ENCODE measurements around the gene GIMAP4.
"Not testable (repeated sequence)": the region's sequence is repeated elsewhere in the genome, so short reads cannot be mapped to it uniquely, and the experiment has no call there.

The GIMAP4 gene

DNA sequence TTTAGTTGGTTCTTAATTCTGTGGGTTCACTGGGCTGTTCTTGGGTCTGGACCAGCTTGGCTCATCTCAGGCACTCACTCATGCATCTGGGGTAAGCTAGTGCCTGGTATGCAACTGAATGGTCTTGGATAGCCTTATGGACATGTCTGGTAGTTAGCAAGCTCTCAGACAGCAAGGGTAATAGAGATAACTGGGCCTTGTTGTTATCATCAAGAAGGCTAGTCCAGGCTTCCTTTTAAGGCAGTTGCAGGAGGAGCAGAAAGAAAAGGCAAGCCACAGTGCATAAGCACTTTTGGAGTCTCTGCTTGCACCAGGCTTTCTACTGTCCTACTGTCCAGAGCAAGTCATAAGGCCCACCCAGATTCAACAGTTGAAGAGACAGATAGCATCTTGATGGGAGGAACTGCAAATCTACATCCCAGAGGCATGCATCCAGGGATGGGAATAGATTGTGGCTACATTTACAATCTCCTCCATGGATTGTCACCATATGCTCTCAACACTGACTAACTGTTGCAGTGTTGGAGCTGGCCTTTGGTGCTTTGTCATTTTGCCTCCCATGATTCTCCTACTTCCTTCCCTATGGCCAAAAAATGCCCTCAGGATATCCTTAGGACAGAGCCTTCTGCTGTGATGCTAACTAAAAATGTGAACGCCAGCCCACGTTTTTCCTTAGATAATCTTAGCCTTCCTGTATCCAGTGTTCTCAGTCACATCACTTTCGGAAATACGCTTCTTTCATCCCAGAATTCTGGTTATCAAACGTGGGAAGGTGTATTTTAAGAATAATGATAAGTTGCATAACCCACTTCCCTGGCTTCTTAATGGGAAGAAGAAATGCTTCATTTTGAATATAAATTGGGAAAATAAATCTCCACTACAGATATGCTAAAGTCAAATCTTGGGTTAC lies 3.6 kb downstream of the GIMAP4 start:
- CTCF ChIA-PET = no interaction called here
- TF ChIP-seq, protein P1, sequence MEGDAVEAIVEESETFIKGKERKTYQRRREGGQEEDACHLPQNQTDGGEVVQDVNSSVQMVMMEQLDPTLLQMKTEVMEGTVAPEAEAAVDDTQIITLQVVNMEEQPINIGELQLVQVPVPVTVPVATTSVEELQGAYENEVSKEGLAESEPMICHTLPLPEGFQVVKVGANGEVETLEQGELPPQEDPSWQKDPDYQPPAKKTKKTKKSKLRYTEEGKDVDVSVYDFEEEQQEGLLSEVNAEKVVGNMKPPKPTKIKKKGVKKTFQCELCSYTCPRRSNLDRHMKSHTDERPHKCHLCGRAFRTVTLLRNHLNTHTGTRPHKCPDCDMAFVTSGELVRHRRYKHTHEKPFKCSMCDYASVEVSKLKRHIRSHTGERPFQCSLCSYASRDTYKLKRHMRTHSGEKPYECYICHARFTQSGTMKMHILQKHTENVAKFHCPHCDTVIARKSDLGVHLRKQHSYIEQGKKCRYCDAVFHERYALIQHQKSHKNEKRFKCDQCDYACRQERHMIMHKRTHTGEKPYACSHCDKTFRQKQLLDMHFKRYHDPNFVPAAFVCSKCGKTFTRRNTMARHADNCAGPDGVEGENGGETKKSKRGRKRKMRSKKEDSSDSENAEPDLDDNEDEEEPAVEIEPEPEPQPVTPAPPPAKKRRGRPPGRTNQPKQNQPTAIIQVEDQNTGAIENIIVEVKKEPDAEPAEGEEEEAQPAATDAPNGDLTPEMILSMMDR (IDR thresholded peaks at IDR 0.05; ENCODE audit: insufficient read depth, low read length, missing control alignments) = no peak

DNA sequence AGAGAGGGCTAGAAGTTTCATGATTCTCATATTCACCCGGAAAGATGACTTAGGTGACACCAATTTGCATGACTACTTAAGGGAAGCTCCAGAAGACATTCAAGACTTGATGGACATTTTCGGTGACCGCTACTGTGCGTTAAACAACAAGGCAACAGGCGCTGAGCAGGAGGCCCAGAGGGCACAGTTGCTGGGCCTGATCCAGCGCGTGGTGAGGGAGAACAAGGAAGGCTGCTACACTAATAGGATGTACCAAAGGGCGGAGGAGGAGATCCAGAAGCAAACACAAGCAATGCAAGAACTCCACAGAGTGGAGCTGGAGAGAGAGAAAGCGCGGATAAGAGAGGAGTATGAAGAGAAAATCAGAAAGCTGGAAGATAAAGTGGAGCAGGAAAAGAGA lies 5.3 kb downstream of the GIMAP4 start:
- no peak for DNase-seq (ENCODE audit: low read depth, low spot score)
- ChIA-PET POLR2A (no interaction called here), CTCF (no interaction called here)
- TF ChIP-seq, protein P1 (IDR thresholded peaks at IDR 0.05; ENCODE audit: insufficient read depth, low read length, missing control alignments) = no peak
- H3K4me3 ChIP-seq (ENCODE audit: low read depth, low read length) = no peak overlapping the region

More for the DNA sequence above, 3.6 kb downstream of the GIMAP4 start:
- H3K4me3 ChIP-seq (ENCODE audit: low read depth, low read length) = no peak overlapping the region
- POLR2A ChIA-PET = no interaction called here
- no peak for DNase-seq (ENCODE audit: low read depth, low spot score)

DNA sequence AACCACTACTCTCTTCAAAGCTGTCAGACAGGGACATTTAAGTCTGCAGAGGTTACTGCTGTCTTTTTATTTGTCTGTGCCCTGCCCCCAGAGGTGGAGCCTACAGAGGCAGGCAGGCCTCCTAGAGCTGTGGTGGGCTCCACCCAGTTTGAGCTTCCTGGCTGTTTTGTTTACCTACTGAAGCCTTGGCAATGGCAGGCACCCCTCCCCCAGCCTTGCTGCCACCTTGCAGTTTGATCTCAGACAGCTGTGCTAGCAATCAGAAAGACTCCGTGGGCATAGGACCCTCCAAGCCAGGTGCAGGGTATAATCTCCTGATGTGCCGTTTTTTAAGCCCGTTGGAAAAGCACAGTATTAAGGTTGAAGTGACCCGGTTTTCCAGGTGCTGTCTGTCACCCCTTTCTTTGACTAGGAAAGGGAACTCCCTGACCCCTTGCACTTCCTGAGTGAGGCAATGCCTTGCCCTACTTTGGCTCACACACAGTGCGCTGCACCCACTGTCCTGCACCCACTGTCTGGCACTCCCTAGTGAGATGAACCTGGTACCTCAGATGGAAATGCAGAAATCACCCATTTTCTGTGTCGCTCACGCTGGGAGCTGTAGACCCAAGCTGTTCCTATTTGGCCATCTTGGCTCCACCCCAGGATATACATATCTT lies 12.9 kb downstream of the GIMAP4 start:
- DNase-seq (ENCODE audit: low read depth, low spot score); H3K4me3 ChIP-seq (ENCODE audit: low read depth, low read length); POLR2A ChIA-PET; CTCF ChIA-PET: not testable (repeated sequence)

DNA sequence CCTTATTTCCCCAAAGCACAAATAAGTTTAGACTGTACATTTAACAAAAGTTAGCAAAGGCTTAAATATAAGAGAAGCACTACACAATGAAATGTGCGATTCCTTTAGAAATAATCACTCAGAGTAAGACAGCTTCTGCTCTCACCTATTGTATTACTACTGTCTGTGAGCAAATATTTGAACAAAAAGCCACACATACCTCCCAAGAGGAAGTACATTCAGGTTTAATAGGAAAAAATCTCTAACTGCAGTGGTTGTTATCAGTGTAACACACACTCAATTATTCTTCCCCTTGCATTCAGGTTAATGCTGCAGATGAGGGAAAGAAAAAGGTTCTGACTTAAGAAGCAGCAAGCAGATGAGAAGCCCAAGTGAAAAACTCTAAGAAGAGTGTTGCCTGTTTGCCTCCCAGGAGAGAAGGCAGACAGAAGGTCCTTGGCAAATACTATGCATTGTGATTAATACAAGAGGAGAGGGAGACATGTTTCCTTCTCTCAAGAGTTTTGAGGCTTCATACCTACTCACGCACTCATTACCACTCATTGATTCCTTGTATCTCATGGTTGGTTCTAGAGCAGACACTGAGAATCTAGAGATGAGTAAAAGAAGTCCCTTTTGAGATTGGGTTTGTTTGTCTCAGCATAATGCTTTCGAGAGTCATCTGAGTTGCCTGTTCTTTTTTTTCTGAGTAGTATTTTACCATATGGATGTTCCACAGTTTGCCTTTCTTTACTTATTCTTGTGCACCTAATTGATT lies 13.6 kb downstream of the GIMAP4 start:
- TF ChIP-seq, protein P1 (IDR thresholded peaks at IDR 0.05; ENCODE audit: insufficient read depth, low read length, missing control alignments) = no peak
- CTCF ChIA-PET = no interaction called here
- no peak overlapping the region for H3K4me3 ChIP-seq (ENCODE audit: low read depth, low read length)
- DNase-seq (ENCODE audit: low read depth, low spot score) = no peak
- POLR2A ChIA-PET = no interaction called here

DNA sequence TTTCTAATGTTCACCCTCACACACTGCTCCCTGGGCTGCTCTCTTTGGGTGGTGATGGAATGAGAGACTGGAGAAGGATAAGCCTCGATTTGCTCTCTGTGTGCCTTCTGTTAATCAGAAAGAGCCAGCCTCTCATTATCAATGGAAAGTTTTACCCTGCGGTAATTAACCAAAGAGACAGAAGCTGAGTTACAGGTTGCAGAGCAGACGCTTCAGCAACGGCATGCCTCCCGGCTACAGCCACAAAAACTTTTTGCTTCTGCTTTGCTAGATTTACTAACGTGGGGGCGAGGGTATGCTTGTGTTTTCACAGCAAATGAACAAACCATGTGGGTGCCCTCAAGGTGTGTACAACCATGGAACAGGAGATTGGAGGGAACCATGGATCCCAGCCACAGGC lies 18.0 kb downstream of the GIMAP4 start:
- ChIA-PET CTCF (no interaction called here), POLR2A (no interaction called here)
- DNase-seq (ENCODE audit: low read depth, low spot score) = no peak
- H3K4me3 ChIP-seq (ENCODE audit: low read depth, low read length) = no peak overlapping the region
- TF ChIP-seq, protein P1 (IDR thresholded peaks at IDR 0.05; ENCODE audit: insufficient read depth, low read length, missing control alignments) = no peak

DNA sequence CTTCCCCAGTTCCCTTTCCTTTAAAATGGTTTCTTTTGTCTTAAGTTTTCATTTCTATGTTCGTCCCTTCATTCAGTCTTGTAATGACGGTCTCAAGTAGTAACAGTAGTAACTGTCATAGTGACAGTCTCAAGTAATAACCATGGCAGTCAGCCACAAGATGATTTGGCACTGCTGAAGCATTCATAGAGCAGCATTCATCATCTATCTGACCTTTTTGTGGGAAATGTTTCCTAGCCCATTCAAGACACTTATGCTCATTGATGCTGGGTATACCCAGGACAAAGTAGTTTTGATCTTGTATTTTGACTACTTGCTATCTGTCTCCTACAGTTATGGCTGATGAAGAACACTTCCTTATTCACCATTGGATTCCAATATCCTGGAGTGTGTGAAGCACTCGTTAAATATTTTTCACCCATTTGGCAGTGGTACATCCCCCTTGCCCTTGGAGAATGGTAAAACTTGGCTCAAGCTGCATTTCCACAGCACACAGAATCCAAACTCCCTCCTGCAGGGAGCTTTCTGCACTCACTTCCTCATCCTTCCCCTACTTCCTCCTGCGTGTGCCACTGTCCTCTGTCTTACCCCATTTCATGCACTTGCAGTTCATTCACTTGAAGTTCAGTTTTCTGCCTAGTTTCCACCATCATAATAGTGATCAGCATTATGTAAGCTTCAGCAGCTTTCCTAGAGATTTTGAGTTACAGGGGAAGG lies 19.0 kb downstream of the GIMAP4 start:
- ChIA-PET CTCF (no interaction called here), POLR2A (no interaction called here)
- TF ChIP-seq, protein P1 (IDR thresholded peaks at IDR 0.05; ENCODE audit: insufficient read depth, low read length, missing control alignments) = no peak
- DNase-seq (ENCODE audit: low read depth, low spot score) = no peak
- no peak overlapping the region for H3K4me3 ChIP-seq (ENCODE audit: low read depth, low read length)

All from AG04449 (cell line).